Upper lobe of left lung (tissue), 4 donors: ENCODE data around the gene PLB1.

Experiments
- CTCF ChIP-seq, 6 experiments: fragments of 450-650 bp in 4 of 6; fragments of 200-600 bp in 2 of 6; sonication (generic) in 2 of 6; IDR thresholded peaks; one replicate each; pipeline ENCODE4 v1.5.1; 2016 to 2019; ENCODE audit warnings: antibody characterized with exemption in 6 of 6
- EP300 ChIP-seq, 4 donors: sonication (generic); formaldehyde crosslinking; IDR thresholded peaks; one replicate each; pipeline ENCODE4 v1.5.1; 2017; ENCODE audit warnings: antibody characterized with exemption in 4 of 4, control low read depth in 2 of 4
- POLR2A ChIP-seq, 4 donors: fragments of 450-650 bp; IDR thresholded peaks; one replicate each; pipeline ENCODE4 v1.5.1; 2016 to 2017; ENCODE audit warnings: antibody characterized with exemption in 4 of 4, mild to moderate bottlenecking in 2 of 4
- POLR2AphosphoS5 ChIP-seq, 2 donors: sonication (generic); formaldehyde crosslinking; IDR thresholded peaks; one replicate each; pipeline ENCODE4 v1.5.1; 2017; ENCODE audit warnings: antibody characterized with exemption in 2 of 2

- TF ChIP-seq CTCF (IDR thresholded peaks at IDR 0.05), result no peak
- no peak for TF ChIP-seq EP300 (IDR thresholded peaks at IDR 0.05)
- TF ChIP-seq POLR2AphosphoS5 (IDR thresholded peaks at IDR 0.05), result no peak
- no peak for TF ChIP-seq POLR2A (IDR thresholded peaks at IDR 0.05)
Observed at GRCh38 chr2:28600181-28600580, 104.3 kb downstream of the PLB1 start.
